ENCODE data around the gene TBC1D7.

Gene TBC1D7

GRCh38 chr6:13328076-13328874 is at the start of gene TBC1D7:
TBC1D7 (minus strand) TSS chr6:13328537; CDS start chr6:13326898, 1,639 bp downstream.
- DNase-seq (ENCODE audit: insufficient read length, low spot score) (peak; percentile 79), FAIRE-seq (peak; percentile 88)

- peak; percentile 72 for FAIRE-seq
- DNase-seq (ENCODE audit: insufficient read length, low spot score) = no peak
Measured at GRCh38 chr6:13377054-13377758, 48.9 kb upstream of the TBC1D7 start.

GRCh38 chr6:13375360-13375878 is 47.1 kb upstream of the TBC1D7 start:
- FAIRE-seq = peak; percentile 92
- DNase-seq (ENCODE audit: insufficient read length, low spot score) = peak; percentile 53

GRCh38 chr6:13373919-13374318 is 45.6 kb upstream of the TBC1D7 start:
- FAIRE-seq = no peak

GRCh38 chr6:13373488-13373886 is 45.1 kb upstream of the TBC1D7 start:
- FAIRE-seq = no peak
- DNase-seq (ENCODE audit: insufficient read length, low spot score) = no peak

More at GRCh38 chr6:13373919-13374318, 45.6 kb upstream of the TBC1D7 start:
- no peak for DNase-seq (ENCODE audit: insufficient read length, low spot score)

GRCh38 chr6:13372688-13373487 is 44.6 kb upstream of the TBC1D7 start:
- FAIRE-seq = no peak
- no peak for DNase-seq (ENCODE audit: insufficient read length, low spot score)

- no peak for DNase-seq (ENCODE audit: insufficient read length, low spot score)
- FAIRE-seq = no peak
Measured at GRCh38 chr6:13372076-13372475, 43.7 kb upstream of the TBC1D7 start.

- no peak for DNase-seq (ENCODE audit: insufficient read length, low spot score)
- FAIRE-seq = no peak
Measured at GRCh38 chr6:13371421-13372072, 43.2 kb upstream of the TBC1D7 start.

GRCh38 chr6:13370623-13371022 is 42.3 kb upstream of the TBC1D7 start:
- FAIRE-seq (no peak), DNase-seq (ENCODE audit: insufficient read length, low spot score) (no peak)

GRCh38 chr6:13369591-13369990 is 41.3 kb upstream of the TBC1D7 start:
- FAIRE-seq (no peak), DNase-seq (ENCODE audit: insufficient read length, low spot score) (no peak)

- DNase-seq (ENCODE audit: insufficient read length, low spot score) (no peak), FAIRE-seq (no peak)
Measured at GRCh38 chr6:13368731-13369115, 40.4 kb upstream of the TBC1D7 start.

GRCh38 chr6:13368079-13368730 is 39.9 kb upstream of the TBC1D7 start:
- DNase-seq (ENCODE audit: insufficient read length, low spot score) (no peak), FAIRE-seq (no peak)

GRCh38 chr6:13367396-13367795 is 39.1 kb upstream of the TBC1D7 start:
- DNase-seq (ENCODE audit: insufficient read length, low spot score) (no peak), FAIRE-seq (no peak)

- no peak for FAIRE-seq
- no peak for DNase-seq (ENCODE audit: insufficient read length, low spot score)
Measured at GRCh38 chr6:13365320-13365719, 37.0 kb upstream of the TBC1D7 start.

GRCh38 chr6:13364842-13365241 is 36.5 kb upstream of the TBC1D7 start:
- no peak for DNase-seq (ENCODE audit: insufficient read length, low spot score)
- FAIRE-seq = no peak

GRCh38 chr6:13362412-13362811 is 34.1 kb upstream of the TBC1D7 start:
- no peak for FAIRE-seq
- no peak for DNase-seq (ENCODE audit: insufficient read length, low spot score)

- FAIRE-seq (no peak), DNase-seq (ENCODE audit: insufficient read length, low spot score) (no peak)
Measured at GRCh38 chr6:13360671-13361540, 32.6 kb upstream of the TBC1D7 start.

- DNase-seq (ENCODE audit: insufficient read length, low spot score) (no peak), FAIRE-seq (no peak)
Measured at GRCh38 chr6:13359287-13359686, 30.9 kb upstream of the TBC1D7 start.

- no peak for DNase-seq (ENCODE audit: insufficient read length, low spot score)
- FAIRE-seq = no peak
Measured at GRCh38 chr6:13358511-13358910, 30.2 kb upstream of the TBC1D7 start.
